HG03045 (cell line): ENCODE results near the gene TTC9B.
A peak's percentile ranks its signal among the peaks of the same experiment; 100 is the strongest.

ENCODE experiments used
- ATAC-seq: cut with Tn5 transposase; IDR thresholded peaks from one replicate; pipeline ENCODE4 v1.9.1; 2021; ENCODE audit warnings: mild to moderate bottlenecking, moderate library complexity; ENCODE audit not compliant: unreplicated experiment

The TTC9B gene

GRCh38 chr19:40216013-40216776, 2.0 kb downstream of the TTC9B start:
- ATAC-seq: no peak

DNA sequence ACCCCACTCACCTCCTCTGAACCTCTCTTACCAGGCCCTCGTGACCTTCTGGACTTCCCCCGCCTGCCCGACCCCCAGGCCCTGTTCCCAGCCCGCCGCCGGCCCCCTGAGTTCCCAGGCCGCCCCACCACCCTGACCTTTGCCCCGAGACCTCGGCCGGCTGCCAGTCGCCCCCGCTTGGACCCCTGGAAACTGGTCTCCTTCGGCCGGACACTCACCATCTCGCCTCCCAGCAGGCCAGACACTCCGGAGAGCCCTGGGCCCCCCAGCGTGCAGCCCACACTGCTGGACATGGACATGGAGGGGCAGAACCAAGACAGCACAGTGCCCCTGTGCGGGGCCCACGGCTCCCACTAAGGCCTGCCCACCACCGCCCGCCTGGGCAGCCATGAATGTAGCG, 3.2 kb downstream of the TTC9B start:
- ATAC-seq: no peak

DNA sequence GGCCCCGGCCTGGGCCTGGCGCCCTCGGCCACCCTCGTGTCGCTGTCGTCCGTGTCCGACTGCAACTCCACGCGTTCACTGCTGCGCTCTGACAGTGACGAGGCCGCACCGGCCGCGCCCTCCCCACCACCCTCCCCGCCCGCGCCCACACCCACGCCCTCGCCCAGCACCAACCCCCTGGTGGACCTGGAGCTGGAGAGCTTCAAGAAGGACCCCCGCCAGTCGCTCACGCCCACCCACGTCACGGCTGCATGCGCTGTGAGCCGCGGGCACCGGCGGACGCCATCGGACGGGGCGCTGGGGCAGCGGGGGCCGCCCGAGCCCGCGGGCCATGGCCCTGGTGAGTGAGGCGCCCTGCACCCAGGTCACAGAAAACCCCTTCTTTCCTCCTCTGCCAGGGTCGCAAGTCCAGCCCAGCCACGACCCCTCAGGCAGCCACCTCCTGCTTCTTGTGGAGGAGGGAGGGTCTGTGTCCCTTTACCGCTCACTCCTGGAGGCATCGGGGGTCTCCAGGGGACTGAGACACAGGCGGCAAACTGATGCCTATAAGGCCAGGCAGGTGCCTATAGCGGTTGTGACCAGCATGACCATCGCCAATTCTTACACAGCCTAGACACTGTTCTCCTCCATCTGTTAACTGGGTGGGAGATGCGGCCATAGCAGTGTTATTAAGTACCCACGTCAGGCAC, 4.2 kb downstream of the TTC9B start:
- ATAC-seq: no peak

GRCh38 chr19:40213251-40213829, 4.8 kb downstream of the TTC9B start:
- no peak for ATAC-seq

DNA sequence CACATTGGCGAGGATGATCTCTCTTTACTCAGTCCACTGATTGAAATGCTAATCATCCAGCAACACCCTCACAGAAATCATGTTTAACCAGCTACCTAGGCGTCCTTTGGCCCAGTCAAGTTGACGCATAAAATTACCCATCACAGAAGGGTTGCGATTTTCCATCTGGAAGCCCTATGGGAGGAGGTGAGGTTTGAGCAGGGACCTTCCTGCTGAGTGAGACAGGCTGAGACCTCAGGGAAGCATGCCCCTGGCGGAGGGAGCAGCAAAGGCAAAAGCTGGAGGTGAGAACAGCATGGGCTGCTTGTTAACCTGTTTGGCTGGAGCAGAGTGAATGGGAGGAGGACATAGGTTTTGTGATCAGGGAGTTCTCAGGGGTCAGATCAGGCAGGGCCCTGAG, 7.3 kb downstream of the TTC9B start:
- ATAC-seq: no peak

- no peak for ATAC-seq
Measured at GRCh38 chr19:40208602-40209001, 9.6 kb downstream of the TTC9B start.

DNA sequence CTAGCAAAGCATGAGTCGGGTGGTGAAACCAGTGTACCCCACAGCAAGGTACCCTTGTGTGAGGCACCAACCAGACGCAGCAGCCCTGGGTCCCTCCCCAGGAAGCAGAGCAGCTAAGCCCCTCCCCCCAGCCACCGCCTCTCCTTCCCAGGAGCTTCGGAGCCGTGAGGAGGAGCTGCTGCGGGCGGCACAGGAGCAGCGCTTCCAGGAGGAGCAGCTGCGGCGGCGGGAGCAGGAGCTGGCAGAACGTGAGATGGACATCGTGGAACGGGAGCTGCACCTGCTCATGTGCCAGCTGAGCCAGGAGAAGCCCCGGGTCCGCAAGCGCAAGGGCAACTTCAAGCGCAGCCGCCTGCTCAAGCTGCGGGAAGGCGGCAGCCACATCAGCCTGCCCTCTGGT, 12.4 kb downstream of the TTC9B start:
- ATAC-seq: no peak

GRCh38 chr19:40204381-40204780, 13.8 kb downstream of the TTC9B start:
- ATAC-seq: no peak

DNA sequence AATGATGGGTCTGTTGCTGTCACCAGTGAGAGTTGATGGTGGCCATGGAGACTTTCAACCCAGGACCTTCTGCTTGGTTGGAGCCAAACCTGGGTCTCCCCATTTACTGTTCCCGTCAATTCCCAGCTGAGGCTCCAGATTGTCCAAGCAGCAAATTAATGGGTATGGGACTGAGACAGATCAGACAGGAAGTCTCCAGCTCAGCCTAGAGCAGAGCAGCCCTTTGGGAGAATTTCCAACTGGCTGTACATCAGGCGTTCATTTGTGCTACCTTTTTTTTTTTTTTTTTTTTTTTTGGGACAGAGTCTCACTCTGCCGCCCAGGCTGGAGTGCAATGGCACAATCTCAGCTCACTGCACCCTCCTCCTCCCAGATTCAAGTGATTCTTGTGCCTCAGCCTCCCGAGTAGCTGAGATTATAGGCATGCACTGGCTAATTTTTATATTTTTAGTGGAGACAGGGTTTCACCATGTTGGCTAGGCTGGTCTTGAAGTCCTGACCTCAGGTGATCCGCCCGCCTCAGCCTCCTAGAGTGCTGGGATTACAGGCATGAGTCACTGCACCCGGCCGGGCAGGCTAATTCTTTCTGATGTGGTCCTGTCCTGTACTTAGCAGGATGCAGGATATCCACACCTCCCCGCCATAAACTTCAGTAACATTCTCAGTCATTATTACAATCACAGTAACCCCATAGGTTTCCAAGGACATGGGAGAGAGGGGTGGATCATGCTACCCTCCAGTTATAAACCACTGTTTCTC, 17.7 kb downstream of the TTC9B start:
- no peak for ATAC-seq

DNA sequence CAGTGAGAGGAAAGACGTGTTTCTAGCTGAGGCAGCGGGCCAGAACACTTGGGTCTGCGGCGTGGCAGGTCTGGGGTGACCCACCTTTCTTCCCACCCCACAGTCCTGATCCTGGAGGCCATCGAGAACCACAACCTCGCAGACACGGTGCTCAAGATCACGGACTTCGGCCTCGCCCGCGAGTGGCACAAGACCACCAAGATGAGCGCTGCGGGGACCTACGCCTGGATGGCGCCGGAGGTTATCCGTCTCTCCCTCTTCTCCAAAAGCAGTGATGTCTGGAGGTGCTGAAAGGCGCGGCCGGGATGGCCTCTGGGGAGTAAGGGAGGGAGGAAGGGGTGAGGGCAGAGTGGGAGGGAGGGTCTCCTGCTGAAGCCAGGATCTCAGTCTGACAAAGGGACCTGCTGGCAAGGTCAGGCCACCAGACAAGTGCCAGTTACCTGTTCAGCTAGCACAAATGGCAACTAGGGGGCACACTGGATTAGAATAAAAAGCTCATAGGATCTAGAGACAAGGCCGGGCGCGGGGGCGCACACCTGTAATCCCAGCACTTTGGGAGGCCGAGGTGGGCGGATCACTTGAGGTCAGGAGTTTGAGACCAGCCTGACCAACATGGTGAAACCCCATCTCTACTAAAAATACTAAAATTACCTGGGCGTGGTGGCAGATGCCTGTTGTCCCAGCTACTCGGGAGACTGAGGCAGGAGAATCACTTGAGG, 19.8 kb downstream of the TTC9B start:
- ATAC-seq: no peak

DNA sequence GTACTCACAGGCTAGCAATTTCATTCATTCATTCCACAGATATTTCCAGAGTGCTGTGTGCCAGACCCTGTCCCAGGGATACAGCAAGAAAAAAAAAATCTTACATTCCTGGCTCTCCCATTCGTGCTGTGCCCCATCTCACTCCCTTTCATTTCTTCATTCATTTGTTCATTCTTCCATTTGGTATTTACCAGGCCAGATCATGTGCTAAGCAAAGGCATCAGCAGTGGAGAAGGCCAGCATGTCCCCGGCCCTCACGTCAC, 24.7 kb downstream of the TTC9B start:
- no peak for ATAC-seq

GRCh38 chr19:40192758-40193586, 25.2 kb downstream of the TTC9B start:
- no peak for ATAC-seq

GRCh38 chr19:40191836-40192646, 26.1 kb downstream of the TTC9B start:
- ATAC-seq: peak; percentile 11

DNA sequence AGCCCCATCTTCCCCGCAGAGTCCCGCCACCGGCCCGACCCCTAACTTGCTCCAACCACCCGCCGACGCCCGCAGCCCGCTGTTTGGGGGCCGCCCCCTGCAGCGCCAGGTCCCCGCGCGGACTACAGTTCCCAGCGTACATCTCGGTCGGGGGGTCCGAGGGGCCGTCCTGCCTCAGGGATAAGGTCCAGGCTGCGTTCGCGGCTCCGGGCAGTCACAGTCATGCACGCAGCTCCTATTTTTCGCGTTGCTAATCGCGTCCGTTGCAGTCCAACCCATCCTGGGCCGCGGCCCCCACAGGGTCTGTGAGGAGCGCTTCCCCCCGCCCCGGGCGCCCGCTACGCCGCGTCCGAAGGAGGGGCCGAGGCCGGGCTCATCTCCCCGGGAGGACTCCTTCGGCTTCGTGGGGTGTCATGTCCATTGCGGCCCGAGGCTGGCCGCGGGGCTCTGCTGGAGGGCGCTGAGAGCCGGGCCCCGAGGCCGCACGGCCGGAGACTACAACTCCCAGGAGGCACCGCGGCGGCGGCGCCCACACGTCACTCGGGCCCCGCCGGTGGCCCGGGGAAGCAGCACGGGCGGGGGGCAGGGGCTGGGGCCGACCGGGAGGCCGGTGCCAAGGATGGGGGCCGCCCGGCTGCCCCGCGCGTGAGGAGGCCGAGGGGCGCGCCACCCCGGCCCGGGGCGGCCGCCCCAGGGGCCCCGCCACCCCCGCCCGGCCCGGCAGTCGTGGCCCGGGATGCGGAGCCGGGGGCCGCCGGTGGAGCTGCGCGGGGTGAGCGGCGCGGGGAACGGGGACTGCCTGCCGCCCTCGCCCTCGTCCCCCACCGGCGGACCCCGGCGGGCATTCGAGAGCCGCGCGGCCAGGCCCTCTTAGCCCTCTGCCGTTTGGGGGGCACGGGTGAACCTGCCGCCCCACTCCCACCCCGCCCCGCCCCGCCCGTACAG, 27.0 kb downstream of the TTC9B start, which contains the start of gene MAP3K10:
Gene MAP3K10 (plus strand): TSS at position 536 of the 945 bp plus-strand sequence. CDS start 606 bp downstream, outside the sequence.
- ATAC-seq: peak; percentile 76

DNA sequence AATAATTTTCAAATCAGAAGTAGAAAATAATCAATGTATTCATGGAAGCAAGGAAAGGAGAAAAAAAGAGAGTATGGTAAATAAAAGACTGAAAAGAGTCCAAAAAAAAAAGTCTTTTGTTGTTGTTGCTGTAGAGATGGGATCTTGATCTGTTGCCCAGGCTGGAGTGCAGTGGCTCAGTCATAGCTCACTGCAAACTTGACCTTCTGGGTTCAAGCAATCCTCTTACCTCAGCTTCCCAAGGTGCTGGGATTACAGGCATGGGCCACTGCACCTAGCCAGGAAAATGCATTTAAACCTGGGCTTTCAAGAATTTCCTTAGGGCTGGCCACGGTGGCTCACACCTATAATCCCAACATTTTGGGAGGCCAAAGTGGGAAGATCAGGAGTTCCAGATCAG, 33.9 kb downstream of the TTC9B start:
- no peak for ATAC-seq

- no peak for ATAC-seq
Measured at GRCh38 chr19:40178756-40179155, 39.4 kb downstream of the TTC9B start.

DNA sequence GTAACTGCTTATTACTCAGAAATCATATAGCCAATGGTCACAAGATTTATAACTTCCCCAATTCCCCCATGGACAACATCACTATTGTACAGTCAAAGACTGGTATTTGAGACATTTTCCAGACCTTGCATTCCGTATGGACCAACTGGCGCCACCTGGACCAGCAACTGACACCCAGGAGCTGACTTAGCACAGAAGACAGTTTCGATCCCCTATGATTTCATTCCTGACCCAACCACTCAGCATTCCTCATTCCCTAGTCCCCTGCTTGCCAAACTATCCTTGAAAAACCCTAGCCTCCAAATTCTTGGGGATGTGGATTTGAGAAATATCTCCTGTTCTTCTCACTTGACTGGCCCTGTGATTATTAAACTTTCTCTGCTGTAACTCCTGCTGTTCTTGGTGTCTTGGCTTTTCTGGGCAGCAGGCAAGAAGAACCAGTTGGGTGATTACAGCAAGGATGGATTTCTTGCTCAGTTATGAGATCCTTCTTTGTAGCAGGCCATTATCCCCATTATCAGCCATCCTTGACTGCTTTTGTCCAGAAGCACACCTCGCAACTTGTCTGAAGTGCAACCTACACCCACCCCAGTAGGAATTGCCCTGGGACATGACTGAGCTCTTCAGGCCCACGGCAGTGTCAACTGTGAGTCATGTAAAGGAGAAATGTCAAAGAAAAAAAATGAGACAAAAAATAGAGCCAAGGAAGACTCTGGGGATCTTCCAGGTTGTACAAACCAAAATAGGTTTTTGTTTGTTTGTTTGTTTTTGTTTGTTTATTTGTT, 40.7 kb downstream of the TTC9B start:
- no peak for ATAC-seq
